ENCODE results near the gene TGFBR2.

GRCh38 chr3:30597131-30597768 is 9.2 kb upstream of the TGFBR2 start:
- TF ChIP-seq EZH2 (IDR thresholded peaks at IDR 0.05; ENCODE audit: insufficient read depth, poor library complexity, severe bottlenecking) = no peak
- TF ChIP-seq EZH2phosphoT487 (IDR thresholded peaks at IDR 0.05; ENCODE audit: insufficient read depth, low read depth) = no peak
